Ovary (tissue), 9 donors: Measurements from ENCODE around the gene OSER1. TPM values are rescaled to one million over a fixed set of nuclear protein-coding genes. Genes with fewer than 3 reads are reported as not detected.

Source experiments
- DNase-seq, 5 donors: peaks; one replicate each; pipeline ENCODE4 v3.0.0-alpha.2; 2019 to 2020
- H3K27ac ChIP-seq, 2 donors: fragments of 200-600 bp; one replicate each; pipeline versions ENCODE4 v1.5.1 to v1.8.0; 2019 to 2022
- H3K27me3 ChIP-seq: fragments of 200-600 bp; one replicate; pipeline ENCODE4 v1.8.0; 2022
- H3K36me3 ChIP-seq: fragments of 200-600 bp; sonication (generic); one replicate; pipeline ENCODE4 v1.5.1; 2019
- H3K4me1 ChIP-seq: one replicate; pipeline ENCODE4 v1.8.1; 2013; ENCODE audit warnings: mild to moderate bottlenecking, moderate library complexity; ENCODE audit not compliant: insufficient read depth
- H3K4me3 ChIP-seq: fragments of 200-600 bp; sonication (generic); one replicate; pipeline ENCODE4 v1.5.1; 2017
- H3K9me3 ChIP-seq, 2 donors: fragments of 200-600 bp in 1 of 2; sonication (generic) in 1 of 2; one replicate each; pipeline versions ENCODE4 v1.5.1 to v1.8.1; 2013 to 2019; ENCODE audit warnings: mild to moderate bottlenecking in 1 of 2, moderate library complexity in 1 of 2
- EP300 ChIP-seq: sonication (generic); formaldehyde crosslinking; IDR thresholded peaks from one replicate; pipeline ENCODE4 v1.6.1; 2017; ENCODE audit warnings: antibody characterized with exemption
- POLR2A ChIP-seq: fragments of 450-650 bp; IDR thresholded peaks from one replicate; pipeline ENCODE4 v1.6.1; 2017; ENCODE audit warnings: antibody characterized with exemption, mild to moderate bottlenecking, moderate library complexity
- WGBS, 3 donors: extraction: QIAGEN DNeasy Blood & Tissue Kit in 1 of 3; methylation state at CpG; one replicate each; pipeline versions ENCODE4 v1.1.5 to v1.1.7; 2013 to 2017; 5-methylcytosine and 5-hydroxymethylcytosine counted together
- intact Hi-C, 4 donors: fragments of 100-400 bp; cut with DNase I; formaldehyde crosslinking; loops; one replicate each; pipeline versions ENCODE4 v1.11.0 to v1.15.1; 2022 to 2023
- polyA plus RNA-seq, 2 donors: library from polyadenylated mRNA; stranded (reverse); fragments of 200-250 nt in 1 of 2; fragments of 350-450 nt in 1 of 2; fragmentation: Illumina TruSeq in 1 of 2; extraction: RNeasy Lipid Tissue Mini Kit (QIAGEN cat#74804) in 1 of 2; gene quantifications; one replicate each; pipeline ENCODE4 v1.2.3, GENCODE V29; 2013 to 2014
- total RNA-seq, 7 donors: library from RNA; depleted of rRNA in 2 of 7; stranded (reverse); fragments of >200 nt in 2 of 7; fragmentation: NEBNext Ultra II Directional in 3 of 7; extraction: Animal tissue kit (Norgen Biotek cat#: 25700) in 3 of 7; gene quantifications; one replicate each; pipeline versions ENCODE4 v1.1.0 to v1.2.4, GENCODE V29; 2016 to 2023
- TF ChIP-seq, protein P1 (sequence below), 3 donors: fragments of 450-650 bp in 2 of 3; fragments of 200-600 bp in 1 of 3; IDR thresholded peaks; one replicate each; pipeline versions ENCODE4 v1.5.1 to v1.8.0; 2016 to 2022; ENCODE audit warnings: antibody characterized with exemption in 3 of 3, mild to moderate bottlenecking in 1 of 3
- donor health status: DM: no; HTN: no; CAD: no; lungs with moderate emphysema.
- donor health status: DM: no; HTN: no; CAD: no.
- donor health status: Bipolar disorder and iron deficiency.
- donor health status: DM: yes; HTN: yes; CAD: no.
- donor health status: DM: no; HTN: no; CAD: no.
- donor health status: DM: yes; HTN: yes; CAD: no.

OSER1 gene
- total and polyA plus RNA-seq, 9 donors, result 27.7 to 55.3 (median 39.5) TPM

DNA sequence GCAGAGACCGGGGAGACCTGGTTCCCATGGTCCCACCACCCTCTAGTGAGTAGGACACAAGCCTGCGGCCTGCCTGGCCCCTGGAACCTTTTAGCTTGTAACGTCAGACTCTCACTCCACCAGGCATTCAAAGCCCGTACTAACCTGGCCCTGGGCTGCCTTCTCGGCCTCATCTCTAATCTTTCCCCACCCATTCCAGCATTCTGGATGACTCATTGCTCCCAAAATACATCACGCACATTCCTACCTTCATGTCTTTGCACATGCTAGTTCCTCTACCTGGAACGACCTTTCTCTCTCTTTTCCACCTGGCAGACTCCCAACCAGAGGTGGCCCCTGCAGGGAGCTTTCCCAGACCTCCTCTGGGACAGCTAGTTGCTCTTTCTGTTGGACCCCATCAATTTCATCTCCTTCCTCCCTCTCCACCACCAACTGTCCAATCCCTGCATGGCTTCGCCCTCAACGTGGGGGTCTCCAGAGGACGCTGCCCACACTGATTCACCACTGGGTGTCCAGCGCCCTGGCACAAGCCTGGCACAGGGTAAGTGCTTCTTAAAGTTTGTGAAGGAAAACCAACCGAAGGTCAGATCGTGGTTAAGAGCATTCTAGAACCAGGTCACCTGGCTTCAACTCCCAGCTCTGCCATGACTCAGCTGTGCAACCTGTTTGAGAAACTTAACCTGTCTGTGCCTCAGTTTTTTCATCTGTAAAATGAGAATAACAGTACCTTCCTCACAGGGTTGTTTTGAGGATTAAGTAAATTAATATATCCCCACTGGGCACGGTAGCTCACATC, 58.8 kb downstream of the OSER1 start:
- no peaks in the 10 kb centered on the region for H3K4me1 ChIP-seq
- WGBS, 3 donors, result 78 to 81% (median 80%) methylated on average over 14 of the region's 14 CpGs
- H3K36me3 ChIP-seq, result no peaks in the 10 kb centered on the region
- no peak for DNase-seq
- no peak overlapping the region for H3K4me3 ChIP-seq
- H3K27ac ChIP-seq, result no peak overlapping the region
- no peaks in the 10 kb centered on the region for H3K27me3 ChIP-seq
- TF ChIP-seq, protein P1, sequence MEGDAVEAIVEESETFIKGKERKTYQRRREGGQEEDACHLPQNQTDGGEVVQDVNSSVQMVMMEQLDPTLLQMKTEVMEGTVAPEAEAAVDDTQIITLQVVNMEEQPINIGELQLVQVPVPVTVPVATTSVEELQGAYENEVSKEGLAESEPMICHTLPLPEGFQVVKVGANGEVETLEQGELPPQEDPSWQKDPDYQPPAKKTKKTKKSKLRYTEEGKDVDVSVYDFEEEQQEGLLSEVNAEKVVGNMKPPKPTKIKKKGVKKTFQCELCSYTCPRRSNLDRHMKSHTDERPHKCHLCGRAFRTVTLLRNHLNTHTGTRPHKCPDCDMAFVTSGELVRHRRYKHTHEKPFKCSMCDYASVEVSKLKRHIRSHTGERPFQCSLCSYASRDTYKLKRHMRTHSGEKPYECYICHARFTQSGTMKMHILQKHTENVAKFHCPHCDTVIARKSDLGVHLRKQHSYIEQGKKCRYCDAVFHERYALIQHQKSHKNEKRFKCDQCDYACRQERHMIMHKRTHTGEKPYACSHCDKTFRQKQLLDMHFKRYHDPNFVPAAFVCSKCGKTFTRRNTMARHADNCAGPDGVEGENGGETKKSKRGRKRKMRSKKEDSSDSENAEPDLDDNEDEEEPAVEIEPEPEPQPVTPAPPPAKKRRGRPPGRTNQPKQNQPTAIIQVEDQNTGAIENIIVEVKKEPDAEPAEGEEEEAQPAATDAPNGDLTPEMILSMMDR (IDR thresholded peaks at IDR 0.05), result no peak
- TF ChIP-seq EP300 (no peak), POLR2A (no peak)
- H3K9me3 ChIP-seq, result no peaks in the 10 kb centered on the region
- intact Hi-C loops, result loop anchor here in 1 of 4 donors (5.0 kb wide), 1 partner anchor 35 kb away; the partner anchor contains the start of gene JPH2

DNA sequence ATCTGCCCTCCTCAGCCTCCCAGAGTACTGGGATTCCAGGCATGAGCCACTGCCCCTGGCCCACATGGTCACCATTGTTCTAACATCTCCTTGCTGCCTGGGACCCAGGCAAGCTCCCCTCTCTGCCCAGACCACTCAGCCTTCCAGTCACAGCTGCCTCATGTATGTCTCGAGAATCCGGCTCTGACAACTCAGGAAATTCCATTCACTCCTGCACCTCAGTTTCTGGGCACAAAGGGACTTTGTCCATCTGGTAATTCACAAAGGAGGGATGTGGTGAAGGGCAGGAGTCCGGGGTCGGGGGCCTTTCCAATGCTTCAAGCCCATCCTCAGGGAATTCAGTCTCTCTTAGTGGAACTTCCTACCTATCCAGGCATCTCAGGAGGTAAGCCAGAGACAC, 64.3 kb downstream of the OSER1 start:
- intact Hi-C loops, result no loop called here
- H3K9me3 ChIP-seq, result no peaks in the 10 kb centered on the region
- no peak overlapping the region for H3K4me3 ChIP-seq
- DNase-seq, result no peak
- WGBS, 3 donors, result 77 to 84% (median 81%) methylated on average over 4 of the region's 4 CpGs
- H3K4me1 ChIP-seq, result no peaks in the 10 kb centered on the region
- no peak overlapping the region for H3K27ac ChIP-seq
- TF ChIP-seq POLR2A (no peak), EP300 (no peak)
- TF ChIP-seq, protein P1 (IDR thresholded peaks at IDR 0.05), result no peak
- no peaks in the 10 kb centered on the region for H3K36me3 ChIP-seq
- no peaks in the 10 kb centered on the region for H3K27me3 ChIP-seq

Other genes with a start within 250 kb of the OSER1 start
- gene JPH2, start 23.6 kb downstream of the OSER1 start, total RNA-seq, result 10 to 100 TPM in 1 of 7 donors, 1 to 10 TPM in 5, under 1 TPM in 1; 0.48 to 27.4 (median 3.0) TPM
- gene JPH2, start 23.6 kb downstream of the OSER1 start, polyA plus RNA-seq, result 1 to 10 TPM; 2.9 to 7.5 TPM
- 1 to 10 TPM; 1.3 to 3.3 (median 1.7) TPM for gene GDAP1L1, start 36.5 kb upstream of the OSER1 start, total RNA-seq
- gene GDAP1L1, start 36.5 kb upstream of the OSER1 start, polyA plus RNA-seq, result 1 to 10 TPM in 1 of 2 donors, under 1 TPM in 1; 0.72 to 1.6 TPM
- gene FITM2, start 100.4 kb upstream of the OSER1 start, total RNA-seq, result 1 to 10 TPM; 4.4 to 9.3 (median 8.0) TPM
- 10 to 100 TPM in 1 of 2 donors, 1 to 10 TPM in 1; 3.6 to 15.4 TPM for gene FITM2, start 100.4 kb upstream of the OSER1 start, polyA plus RNA-seq
- not detected for gene R3HDML, start 126.3 kb upstream of the OSER1 start, total RNA-seq
- gene R3HDML, start 126.3 kb upstream of the OSER1 start, polyA plus RNA-seq, result not detected
- 1 to 10 TPM in 1 of 7 donors, under 1 TPM in 6; 0.08 to 1.5 (median 0.42) TPM for gene HNF4A, start 144.9 kb upstream of the OSER1 start, total RNA-seq
- under 1 TPM; 0.07 to 0.15 TPM for gene HNF4A, start 144.9 kb upstream of the OSER1 start, polyA plus RNA-seq